ENCODE results near the gene SBF2. TPM values are rescaled to one million over a fixed set of nuclear protein-coding genes. Genes with fewer than 3 reads are reported as not detected.

Gene SBF2
- total and polyA plus RNA-seq, 3 donors from 2014 or later = 27.8 to 52.8 (median 48.7) TPM

DNA sequence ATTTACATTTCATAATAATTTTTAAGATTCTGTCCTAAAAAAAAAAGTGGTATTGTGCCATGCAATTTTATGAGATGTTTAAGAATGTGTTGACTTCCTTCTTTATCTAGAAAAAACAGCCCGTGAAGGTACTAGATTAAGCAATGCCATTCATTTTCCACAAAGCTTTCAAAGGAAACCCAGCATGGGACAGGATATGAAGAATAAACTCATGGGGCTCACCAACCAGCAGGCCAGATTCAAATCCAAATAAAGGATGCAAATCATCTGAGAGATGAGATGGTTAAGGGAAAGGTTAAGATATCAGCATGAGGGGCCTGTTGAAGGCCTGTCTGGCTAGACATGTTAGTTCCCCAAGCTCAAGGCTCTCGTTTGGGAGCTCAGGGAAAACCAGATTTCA lies 431.0 kb downstream of the SBF2 start:
- Histone ChIP-seq H3K27ac (no peak overlapping the region), H3K4me1 (no peaks in the 10 kb centered on the region), H3K27me3 (no peaks in the 10 kb centered on the region), H3K4me3 (no peak overlapping the region), H3K9me3 (no peaks in the 10 kb centered on the region), H3K36me3 (ENCODE audit: low read depth, missing control alignments) (no peaks in the 10 kb centered on the region)
- intact Hi-C loops (cut with DNase I; ENCODE audit: low total_unique reads) = no loop called here
- DNase-seq = no peak
- TF ChIP-seq, protein P1, sequence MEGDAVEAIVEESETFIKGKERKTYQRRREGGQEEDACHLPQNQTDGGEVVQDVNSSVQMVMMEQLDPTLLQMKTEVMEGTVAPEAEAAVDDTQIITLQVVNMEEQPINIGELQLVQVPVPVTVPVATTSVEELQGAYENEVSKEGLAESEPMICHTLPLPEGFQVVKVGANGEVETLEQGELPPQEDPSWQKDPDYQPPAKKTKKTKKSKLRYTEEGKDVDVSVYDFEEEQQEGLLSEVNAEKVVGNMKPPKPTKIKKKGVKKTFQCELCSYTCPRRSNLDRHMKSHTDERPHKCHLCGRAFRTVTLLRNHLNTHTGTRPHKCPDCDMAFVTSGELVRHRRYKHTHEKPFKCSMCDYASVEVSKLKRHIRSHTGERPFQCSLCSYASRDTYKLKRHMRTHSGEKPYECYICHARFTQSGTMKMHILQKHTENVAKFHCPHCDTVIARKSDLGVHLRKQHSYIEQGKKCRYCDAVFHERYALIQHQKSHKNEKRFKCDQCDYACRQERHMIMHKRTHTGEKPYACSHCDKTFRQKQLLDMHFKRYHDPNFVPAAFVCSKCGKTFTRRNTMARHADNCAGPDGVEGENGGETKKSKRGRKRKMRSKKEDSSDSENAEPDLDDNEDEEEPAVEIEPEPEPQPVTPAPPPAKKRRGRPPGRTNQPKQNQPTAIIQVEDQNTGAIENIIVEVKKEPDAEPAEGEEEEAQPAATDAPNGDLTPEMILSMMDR (IDR thresholded peaks at IDR 0.05) = no peak
- TF ChIP-seq POLR2A (IDR thresholded peaks at IDR 0.05) = no peak
- WGBS, 2 donors = 74 to 81% methylated on average over 2 of the region's 2 CpGs

- no peaks in the 10 kb centered on the region for H3K4me1 ChIP-seq
- no peaks in the 10 kb centered on the region for H3K9me3 ChIP-seq
- no peaks in the 10 kb centered on the region for H3K27me3 ChIP-seq
- intact Hi-C loops (cut with DNase I; ENCODE audit: low total_unique reads) = no loop called here
- no peak overlapping the region for H3K27ac ChIP-seq
- no peak overlapping the region for H3K4me3 ChIP-seq
- no peaks in the 10 kb centered on the region for H3K36me3 ChIP-seq (ENCODE audit: low read depth, missing control alignments)
- 74 to 76% methylated on average over 4 of the region's 4 CpGs for WGBS, 2 donors
- no peak for TF ChIP-seq POLR2A (IDR thresholded peaks at IDR 0.05)
- TF ChIP-seq, protein P1 (IDR thresholded peaks at IDR 0.05) = peak; percentile 38 to 69 (median 47)
- DNase-seq = peak; percentile 70
Measured at GRCh38 chr11:9861860-9862725, 431.9 kb downstream of the SBF2 start.

- Histone ChIP-seq H3K27ac (no peak overlapping the region), H3K4me1 (no peaks in the 10 kb centered on the region), H3K4me3 (no peak overlapping the region), H3K9me3 (no peaks in the 10 kb centered on the region), H3K36me3 (ENCODE audit: low read depth, missing control alignments) (no peaks in the 10 kb centered on the region), H3K27me3 (no peaks in the 10 kb centered on the region)
- DNase-seq = no peak
- 76 to 78% methylated on average over 5 of the region's 5 CpGs for WGBS, 2 donors
- intact Hi-C loops (cut with DNase I; ENCODE audit: low total_unique reads) = no loop called here
- no peak for TF ChIP-seq POLR2A (IDR thresholded peaks at IDR 0.05)
- TF ChIP-seq, protein P1 (IDR thresholded peaks at IDR 0.05) = no peak
Measured at GRCh38 chr11:9859554-9860305, 434.3 kb downstream of the SBF2 start.

GRCh38 chr11:9858822-9859221 lies 435.2 kb downstream of the SBF2 start:
- Histone ChIP-seq H3K27ac (no peak overlapping the region), H3K4me3 (no peak overlapping the region), H3K4me1 (no peaks in the 10 kb centered on the region), H3K36me3 (ENCODE audit: low read depth, missing control alignments) (no peaks in the 10 kb centered on the region), H3K27me3 (no peaks in the 10 kb centered on the region), H3K9me3 (no peaks in the 10 kb centered on the region)
- intact Hi-C loops (cut with DNase I; ENCODE audit: low total_unique reads) = no loop called here
- no peak for TF ChIP-seq POLR2A (IDR thresholded peaks at IDR 0.05)
- TF ChIP-seq, protein P1 (IDR thresholded peaks at IDR 0.05) = no peak
- no peak for DNase-seq
- 18 to 31% methylated on average over 2 of the region's 2 CpGs for WGBS, 2 donors
